CD4-positive, alpha-beta T cell treated with Interleukin-17A for 4 hours (primary cell): Measurements from ENCODE around the gene SEC62.
A peak's percentile ranks its signal among the peaks of the same experiment; 100 is the strongest.

Experiments used
- DNase-seq: peaks from one replicate; pipeline ENCODE4 v3.0.0-alpha.2; 2020; ENCODE audit warnings: mixed read lengths

Gene SEC62

DNA sequence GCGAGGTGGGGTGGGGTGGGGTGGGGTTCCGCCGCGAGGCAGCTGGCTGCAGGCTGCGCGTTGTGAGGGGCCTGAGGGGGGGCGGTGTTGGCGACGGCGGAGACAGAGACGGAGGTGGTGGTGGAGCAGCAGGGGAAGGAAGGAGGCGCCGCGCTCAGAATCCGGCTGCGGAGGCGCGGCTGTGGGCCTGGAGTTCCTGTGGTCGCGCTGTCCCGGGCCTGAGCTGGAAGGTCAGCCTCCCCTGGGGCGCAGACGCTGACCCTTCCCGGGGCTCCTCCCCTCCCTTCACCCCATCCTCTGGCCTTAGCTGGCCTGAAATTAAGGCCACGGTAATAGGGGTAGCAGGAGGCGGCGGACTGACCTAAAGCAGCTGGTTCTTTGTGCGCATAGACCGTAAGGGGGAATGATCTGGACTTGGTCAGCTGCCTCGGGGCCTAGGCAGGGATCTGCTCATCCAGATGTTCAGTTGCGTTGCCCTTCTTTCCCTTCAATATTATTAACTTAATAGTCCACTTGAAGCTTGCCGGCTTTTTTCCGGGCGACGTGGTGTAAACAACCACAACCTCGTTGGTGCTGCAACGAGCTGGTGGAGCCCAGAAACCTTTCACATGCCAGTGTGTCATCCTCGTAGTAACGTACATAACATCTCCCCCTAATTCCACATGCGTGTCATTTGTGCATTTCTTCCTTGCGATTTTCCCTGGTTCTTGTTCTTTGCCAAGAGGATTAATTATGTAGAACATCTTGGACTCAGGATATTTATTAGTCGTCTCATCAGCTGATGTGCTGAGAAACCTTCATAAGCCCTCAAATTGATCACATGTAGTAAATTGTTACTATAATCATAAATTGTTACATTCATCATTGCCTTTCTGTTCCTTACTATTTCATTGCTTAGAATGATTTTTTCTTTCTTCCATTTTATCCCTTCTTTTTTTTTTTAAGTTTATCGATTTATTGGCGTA lies 626 bp downstream of the SEC62 start:
- peak; percentile 55 for DNase-seq

- no peak for DNase-seq
These were observed 1.7 kb downstream of the SEC62 start for GRCh38 chr3:169968224-169968885.

DNA sequence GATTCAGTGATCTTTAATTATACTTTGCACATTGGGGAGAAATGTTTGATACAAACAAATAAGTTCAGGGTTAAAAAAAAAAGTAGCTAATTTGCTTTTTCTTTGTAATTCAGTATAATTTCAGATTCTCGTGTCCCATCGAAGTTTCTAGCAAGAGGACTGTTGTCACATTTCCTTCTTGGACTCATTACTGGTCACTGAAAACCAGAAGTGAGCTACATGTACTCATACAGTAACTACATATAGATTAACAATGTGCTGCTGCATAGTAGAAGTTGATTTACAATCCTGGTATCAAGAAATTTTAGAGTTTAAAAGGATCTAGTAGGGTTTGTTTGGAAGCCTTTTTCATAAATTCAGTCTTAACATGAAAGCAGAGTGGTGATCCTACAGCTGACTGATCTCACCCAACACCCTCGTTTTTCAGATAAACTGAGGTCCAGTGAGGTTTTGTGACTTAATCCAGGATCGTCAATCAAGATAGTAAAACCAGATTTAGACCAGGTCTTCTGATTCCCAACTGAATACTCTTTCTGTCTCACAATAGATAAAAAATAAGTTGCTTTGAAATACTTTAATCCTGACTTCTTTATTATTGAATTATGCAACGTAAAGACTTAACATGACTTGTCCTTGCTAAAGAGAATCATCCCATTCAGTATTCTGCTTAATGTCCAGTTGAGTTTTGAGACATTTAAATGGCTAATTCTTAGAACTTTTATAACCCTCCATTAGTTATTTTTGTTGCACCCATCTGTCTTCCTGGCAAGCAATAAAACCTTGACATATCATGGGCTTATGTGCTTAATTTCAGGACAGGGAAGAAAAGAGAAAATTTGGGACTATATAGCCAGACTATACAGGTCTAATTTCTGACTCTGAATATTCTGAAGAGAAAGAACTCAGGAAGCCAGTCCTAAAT lies 2.8 kb downstream of the SEC62 start:
- DNase-seq = no peak

DNA sequence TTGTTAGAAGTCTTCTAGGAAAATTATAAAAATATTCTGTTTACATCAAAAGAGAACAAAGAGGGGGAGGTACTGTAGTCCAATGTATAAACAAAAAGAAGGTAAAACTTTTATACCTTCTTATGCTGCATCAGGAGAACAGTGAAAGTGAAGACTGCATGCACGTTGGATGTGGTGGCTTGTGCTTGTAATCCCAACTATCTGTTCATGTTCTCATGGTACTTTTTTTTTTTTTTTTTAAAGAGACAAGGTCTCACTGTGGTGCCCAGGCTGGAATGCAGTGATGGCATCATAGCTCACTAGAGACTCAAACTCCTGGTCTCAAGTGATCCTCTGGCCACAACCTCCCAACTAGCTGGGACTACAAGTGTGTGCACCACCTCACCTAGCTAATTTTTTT lies 4.2 kb downstream of the SEC62 start:
- DNase-seq = no peak

- no peak for DNase-seq
These were observed 4.9 kb downstream of the SEC62 start for GRCh38 chr3:169971522-169971921.

GRCh38 chr3:169980055-169980454 lies 13.4 kb downstream of the SEC62 start:
- no peak for DNase-seq

DNA sequence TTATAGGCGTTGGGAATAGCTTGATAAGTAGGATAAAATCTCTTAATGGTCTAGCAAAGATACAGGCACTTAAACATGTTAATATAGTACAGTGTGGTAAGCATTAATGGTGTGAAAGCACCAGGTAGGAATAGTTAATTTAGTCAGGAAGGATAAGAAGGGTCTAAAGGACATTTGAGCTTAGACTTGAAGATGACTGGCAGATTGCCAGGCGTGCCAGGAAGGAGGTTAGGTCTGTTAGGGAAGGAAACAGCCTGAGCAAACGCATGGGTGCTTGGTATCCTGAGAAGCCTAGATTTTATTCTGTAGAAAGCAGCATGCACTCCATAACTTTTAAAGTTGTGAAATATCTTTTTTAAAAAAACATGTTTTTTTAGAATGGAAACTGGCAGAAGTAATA lies 17.7 kb downstream of the SEC62 start:
- DNase-seq = peak; percentile 28

GRCh38 chr3:169990431-169990830 lies 23.8 kb downstream of the SEC62 start:
- no peak for DNase-seq

DNA sequence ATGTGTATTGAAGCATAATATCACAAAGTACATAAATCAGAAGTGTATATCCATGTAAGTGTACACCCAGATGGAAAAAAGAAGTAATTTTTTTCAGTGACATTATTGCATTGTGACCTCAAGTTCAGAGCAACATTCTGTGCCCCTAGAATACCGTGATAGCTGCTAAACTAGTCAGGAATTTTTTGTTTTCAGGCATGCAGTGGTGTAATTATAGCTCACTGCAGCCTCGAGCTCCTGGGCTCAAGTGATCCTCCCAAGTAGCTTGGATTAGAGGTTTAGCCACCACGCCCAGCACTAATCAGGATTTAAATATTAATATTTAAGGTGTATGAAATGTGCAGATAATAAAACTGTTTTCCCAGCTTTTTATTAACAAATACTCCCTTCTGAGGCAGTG lies 25.5 kb downstream of the SEC62 start:
- DNase-seq = no peak

- no peak for DNase-seq
These were observed 26.2 kb downstream of the SEC62 start for GRCh38 chr3:169992781-169993180.

GRCh38 chr3:169993761-169994160 lies 27.2 kb downstream of the SEC62 start:
- DNase-seq = no peak

GRCh38 chr3:169996063-169996462 lies 29.5 kb downstream of the SEC62 start:
- no peak for DNase-seq

- DNase-seq = no peak
These were observed 32.1 kb downstream of the SEC62 start for GRCh38 chr3:169998668-169999131.

GRCh38 chr3:169999433-169999832 lies 32.8 kb downstream of the SEC62 start:
- DNase-seq = no peak

- no peak for DNase-seq
These were observed 33.4 kb downstream of the SEC62 start for GRCh38 chr3:170000051-170000450.

- no peak for DNase-seq
These were observed 35.6 kb downstream of the SEC62 start for GRCh38 chr3:170002231-170002630.

DNA sequence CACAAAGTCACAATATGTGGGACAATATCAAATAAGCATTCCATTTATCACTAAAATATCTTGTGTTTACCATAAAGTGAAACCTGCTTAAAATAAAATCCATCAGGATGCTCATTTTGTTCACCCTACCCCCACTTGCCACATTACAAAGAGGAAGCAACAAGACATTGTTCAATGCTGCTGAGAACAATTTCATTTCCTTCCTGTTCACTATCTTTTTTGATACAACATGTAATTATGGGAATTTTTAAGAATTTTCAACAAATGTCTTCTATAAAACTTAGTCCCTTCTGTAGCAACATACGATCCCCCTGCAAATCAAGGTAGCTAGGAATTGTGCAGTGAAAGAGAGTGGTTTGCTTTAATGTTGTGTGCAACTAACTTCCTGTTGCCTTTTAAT lies 36.3 kb downstream of the SEC62 start:
- DNase-seq = no peak

- DNase-seq = no peak
These were observed 37.3 kb downstream of the SEC62 start for GRCh38 chr3:170003881-170004356.

DNA sequence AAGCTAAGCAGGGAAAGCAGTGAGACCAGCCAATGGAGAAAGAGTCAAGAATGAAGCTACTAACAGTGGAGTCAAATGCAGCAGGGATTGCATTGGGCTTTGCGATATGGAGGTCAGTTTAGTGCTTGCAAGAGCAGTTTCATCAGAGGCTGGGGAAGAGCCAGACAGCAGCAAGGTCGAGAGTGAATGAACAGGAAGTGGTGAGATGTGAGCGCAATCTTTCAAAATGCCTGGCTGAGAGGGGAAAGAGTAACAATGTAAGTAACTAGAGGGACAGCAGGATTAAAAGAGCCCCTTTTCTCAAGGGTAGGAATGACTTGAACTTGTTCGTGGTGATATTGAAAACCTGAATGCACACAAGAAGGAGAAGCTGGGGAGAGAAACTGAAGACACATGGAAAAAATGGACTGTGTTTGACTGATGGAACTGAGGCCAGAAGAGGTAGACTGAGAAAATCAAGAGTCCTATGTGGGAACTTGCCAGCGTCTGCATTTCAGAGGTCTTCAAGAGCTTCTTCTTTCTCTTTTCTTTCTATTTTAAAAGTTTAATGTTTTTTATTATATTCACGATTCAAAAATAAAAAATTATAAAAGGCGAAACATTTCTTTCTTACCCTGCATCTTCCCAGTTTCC lies 40.5 kb downstream of the SEC62 start:
- peak; percentile 57 for DNase-seq

- no peak for DNase-seq
These were observed 43.9 kb downstream of the SEC62 start for GRCh38 chr3:170010498-170010897.

DNA sequence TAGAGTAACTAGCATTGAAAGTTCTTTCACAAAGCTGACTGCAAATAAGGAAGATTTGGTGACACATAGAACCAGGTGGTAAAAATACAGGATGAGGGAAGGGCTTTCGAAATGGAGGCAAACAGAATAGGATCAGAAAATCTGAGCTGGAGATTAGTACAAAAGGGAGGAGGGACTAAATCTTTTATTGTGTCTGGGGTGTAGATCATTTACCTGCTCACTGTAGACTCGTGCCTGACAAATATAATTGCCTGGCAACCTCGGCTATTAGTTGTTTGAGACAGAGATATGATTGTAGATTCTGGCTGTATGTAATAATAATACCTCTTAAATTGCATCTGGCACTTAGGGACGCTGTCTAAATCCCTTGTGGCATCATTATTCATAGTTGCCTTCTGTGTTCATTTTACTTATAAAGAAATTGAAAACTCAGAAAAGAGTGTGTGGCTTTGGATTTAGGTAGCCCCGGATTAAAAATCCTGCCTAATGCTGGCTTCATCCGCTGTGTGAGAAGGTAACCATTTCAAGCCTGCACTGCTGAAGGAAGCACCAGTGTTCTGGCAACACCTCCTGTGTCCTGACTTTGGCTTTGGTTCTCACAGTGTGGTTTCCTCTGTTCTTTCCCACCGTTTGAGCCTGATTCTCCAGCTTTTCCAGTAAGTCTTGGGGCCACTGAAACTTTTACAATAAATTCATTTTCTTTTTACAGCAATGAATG lies 46.2 kb downstream of the SEC62 start:
- DNase-seq = no peak

DNA sequence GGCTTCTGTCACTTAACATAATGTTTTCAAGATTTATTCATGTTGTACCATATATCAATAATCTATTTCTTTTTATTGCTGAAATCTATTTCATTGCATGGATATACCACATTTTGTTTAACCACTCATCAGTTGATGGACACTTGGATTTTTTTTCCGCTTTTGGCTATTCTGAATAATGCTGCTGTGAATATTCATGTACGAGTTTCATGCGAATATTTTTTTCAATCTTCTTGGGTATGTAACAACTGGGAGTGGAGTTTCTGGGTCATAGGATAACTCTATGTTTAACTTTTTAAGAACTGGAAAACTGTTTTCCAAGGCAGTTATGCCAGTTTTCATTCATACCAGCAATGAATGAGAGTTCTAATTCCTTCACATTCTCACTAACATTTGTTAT lies 49.5 kb downstream of the SEC62 start:
- no peak for DNase-seq
